ENCODE data around the gene C1QTNF8.
"Not testable (repeated sequence)": the region's sequence is repeated elsewhere in the genome, so short reads cannot be mapped to it uniquely, and the experiment has no call there.

Gene C1QTNF8

GRCh38 chr16:1090620-1091587 lies 5.1 kb downstream of the C1QTNF8 start:
- TF ChIP-seq CTCF (IDR thresholded peaks at IDR 0.05; ENCODE audit: borderline replicate concordance, control extremely low read depth, extremely low read depth, insufficient read depth, missing control alignments) = no peak
- DNase-seq (ENCODE audit: low spot score) = no peak
- in situ Hi-C loops (cut with MboI; ENCODE audit: low sequenced_read_pairs, unreplicated experiment) = no loop called here

GRCh38 chr16:1089822-1090619 lies 6.0 kb downstream of the C1QTNF8 start:
- no peak for TF ChIP-seq CTCF (IDR thresholded peaks at IDR 0.05; ENCODE audit: borderline replicate concordance, control extremely low read depth, extremely low read depth, insufficient read depth, missing control alignments)
- in situ Hi-C loops (cut with MboI; ENCODE audit: low sequenced_read_pairs, unreplicated experiment) = no loop called here
- no peak for DNase-seq (ENCODE audit: low spot score)

- no peak for DNase-seq (ENCODE audit: low spot score)
- in situ Hi-C loops (cut with MboI; ENCODE audit: low sequenced_read_pairs, unreplicated experiment) = no loop called here
- TF ChIP-seq CTCF (IDR thresholded peaks at IDR 0.05; ENCODE audit: borderline replicate concordance, control extremely low read depth, extremely low read depth, insufficient read depth, missing control alignments) = no peak
Observed at GRCh38 chr16:1089439-1089821, 6.6 kb downstream of the C1QTNF8 start.

- in situ Hi-C loops (cut with MboI; ENCODE audit: low sequenced_read_pairs, unreplicated experiment) = no loop called here
- DNase-seq (ENCODE audit: low spot score) = no peak
- no peak for TF ChIP-seq CTCF (IDR thresholded peaks at IDR 0.05; ENCODE audit: borderline replicate concordance, control extremely low read depth, extremely low read depth, insufficient read depth, missing control alignments)
Observed at GRCh38 chr16:1088295-1089170, 7.5 kb downstream of the C1QTNF8 start.

- in situ Hi-C loops (cut with MboI; ENCODE audit: low sequenced_read_pairs, unreplicated experiment); DNase-seq (ENCODE audit: low spot score): not testable (repeated sequence)
Observed at GRCh38 chr16:1086443-1086842, 9.6 kb downstream of the C1QTNF8 start.

- no peak for DNase-seq (ENCODE audit: low spot score)
- no peak for TF ChIP-seq CTCF (IDR thresholded peaks at IDR 0.05; ENCODE audit: borderline replicate concordance, control extremely low read depth, extremely low read depth, insufficient read depth, missing control alignments)
- in situ Hi-C loops (cut with MboI; ENCODE audit: low sequenced_read_pairs, unreplicated experiment) = no loop called here
Observed at GRCh38 chr16:1084971-1085370, 11.1 kb downstream of the C1QTNF8 start.

Measured in GM13976 (cell line).